ACHN (cell line): Measurements from ENCODE around the gene TBKBP1.
A peak's percentile ranks its signal among the peaks of the same experiment; 100 is the strongest.
"Not testable (repeated sequence)": the region's sequence is repeated elsewhere in the genome, so short reads cannot be mapped to it uniquely, and the experiment has no call there.

Source experiments
- DNase-seq: peaks from one replicate; pipeline ENCODE4 v3.0.0-alpha.2; 2015
- in situ Hi-C: cut with HindIII; loops from 2 replicates; pipeline ENCODE4 v1.10.0; 2017; ENCODE audit warnings: low sequenced_read_pairs, low pct_ligation_motif_present, low pct_unique_long_range_greater_than_20kb

TBKBP1 gene

DNA sequence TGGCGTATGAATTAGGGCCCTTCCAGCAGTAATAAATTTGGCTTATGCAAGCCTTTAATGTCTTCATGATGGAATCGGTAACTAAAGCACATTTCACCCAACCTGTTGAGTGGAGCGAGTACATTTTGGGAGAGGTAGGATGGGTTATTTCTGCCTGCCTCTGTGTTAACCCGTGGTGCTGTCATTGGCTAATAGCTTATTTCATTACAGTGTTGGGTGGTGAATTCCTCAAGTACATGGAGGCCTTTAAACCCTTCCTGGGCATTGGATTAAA lies 17.8 kb upstream of the TBKBP1 start:
- in situ Hi-C loops, result no loop called here
- DNase-seq, result no peak

DNA sequence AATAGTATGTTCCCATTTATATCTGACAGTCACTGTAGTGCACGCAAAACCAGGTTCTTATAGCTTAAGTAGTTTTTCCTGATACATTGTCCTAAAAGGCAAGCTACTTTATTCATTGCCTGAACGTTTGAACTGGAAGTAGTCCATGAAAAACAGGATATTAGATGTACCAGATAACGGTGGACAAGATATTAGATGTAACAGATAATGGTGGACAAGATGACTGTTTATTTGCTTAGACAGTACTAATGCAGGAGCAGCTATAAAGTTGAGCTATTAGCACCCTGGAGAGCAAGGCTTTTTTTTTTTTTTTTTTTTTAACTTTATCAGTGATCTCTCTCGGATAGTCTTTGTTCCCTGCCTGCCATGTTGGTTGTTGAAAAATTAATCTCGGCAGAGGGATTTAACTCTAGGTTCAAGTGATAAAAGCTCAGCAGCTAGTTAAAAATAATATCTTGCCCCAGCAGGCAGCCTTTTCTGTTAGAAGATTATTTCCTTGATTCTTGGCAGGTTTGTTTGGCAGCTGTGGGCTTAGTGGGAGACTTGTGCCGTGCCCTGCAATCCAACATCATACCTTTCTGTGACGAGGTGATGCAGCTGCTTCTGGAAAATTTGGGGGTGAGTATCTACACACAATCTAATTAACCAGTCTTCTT lies 17.3 kb upstream of the TBKBP1 start:
- in situ Hi-C loops, result no loop called here
- no peak for DNase-seq

- in situ Hi-C loops, result no loop called here
- DNase-seq, result no peak
These were observed 15.8 kb upstream of the TBKBP1 start for GRCh38 chr17:47678196-47678595.

DNA sequence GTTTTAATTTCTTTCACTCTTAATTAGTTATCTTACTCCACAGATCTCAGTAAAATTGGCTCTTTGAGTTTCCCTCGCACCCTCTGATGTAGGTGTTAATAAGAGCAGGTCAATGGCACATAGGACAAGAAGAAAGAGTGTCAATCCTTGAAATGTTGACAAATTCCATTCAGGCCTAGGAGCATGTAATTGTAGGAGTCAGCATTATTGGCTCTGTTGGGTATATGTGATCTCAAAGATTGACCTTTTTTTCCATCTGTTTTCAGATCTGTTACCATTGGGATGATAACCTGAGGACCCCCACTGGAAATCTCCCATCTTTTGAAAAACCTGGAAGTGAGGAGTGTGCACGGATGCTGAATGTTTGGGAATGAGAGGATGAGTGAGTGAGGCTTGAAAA lies 11.8 kb upstream of the TBKBP1 start:
- in situ Hi-C loops, result no loop called here
- no peak for DNase-seq

DNA sequence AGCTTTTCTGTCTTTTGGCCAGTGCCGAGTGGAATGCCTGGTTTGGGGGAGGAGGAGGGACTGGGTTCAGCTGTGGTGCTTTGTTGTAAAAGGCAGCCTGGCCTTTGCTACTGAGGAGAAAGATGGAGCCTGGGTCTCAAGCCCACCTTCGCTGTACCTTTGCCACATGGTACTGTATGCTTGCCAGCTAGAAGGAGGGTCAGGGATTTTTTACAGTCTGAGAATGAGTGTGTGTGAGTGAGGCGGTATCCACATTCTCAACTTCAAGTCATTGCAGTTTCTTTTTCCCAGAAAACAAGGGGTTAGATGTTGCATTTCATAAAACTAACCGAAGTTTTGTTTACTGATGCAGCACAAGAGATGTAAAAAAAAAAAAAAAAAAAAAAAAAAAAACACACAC lies 11.2 kb upstream of the TBKBP1 start:
- in situ Hi-C loops, DNase-seq: not testable (repeated sequence)

DNA sequence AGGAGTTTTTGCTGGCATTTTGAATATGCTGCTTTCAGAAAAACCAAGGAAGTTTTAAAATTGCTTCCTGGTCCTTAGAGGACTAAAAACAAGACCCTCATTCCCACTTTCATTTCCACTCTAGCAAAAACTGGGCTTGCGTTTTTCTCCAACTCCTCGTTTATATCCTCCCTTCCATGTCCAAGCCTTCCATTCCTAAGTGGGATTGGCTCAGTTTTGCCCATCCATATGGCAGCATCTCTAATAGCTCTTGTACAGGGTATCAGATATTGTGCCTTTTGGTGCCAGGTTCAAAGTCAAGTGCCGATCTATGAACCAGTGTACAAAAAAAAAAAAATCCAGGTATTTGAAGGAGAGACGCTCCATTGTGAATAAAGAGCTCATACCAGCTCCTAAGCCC lies 9.9 kb upstream of the TBKBP1 start:
- DNase-seq, result no peak
- in situ Hi-C loops, result no loop called here

DNA sequence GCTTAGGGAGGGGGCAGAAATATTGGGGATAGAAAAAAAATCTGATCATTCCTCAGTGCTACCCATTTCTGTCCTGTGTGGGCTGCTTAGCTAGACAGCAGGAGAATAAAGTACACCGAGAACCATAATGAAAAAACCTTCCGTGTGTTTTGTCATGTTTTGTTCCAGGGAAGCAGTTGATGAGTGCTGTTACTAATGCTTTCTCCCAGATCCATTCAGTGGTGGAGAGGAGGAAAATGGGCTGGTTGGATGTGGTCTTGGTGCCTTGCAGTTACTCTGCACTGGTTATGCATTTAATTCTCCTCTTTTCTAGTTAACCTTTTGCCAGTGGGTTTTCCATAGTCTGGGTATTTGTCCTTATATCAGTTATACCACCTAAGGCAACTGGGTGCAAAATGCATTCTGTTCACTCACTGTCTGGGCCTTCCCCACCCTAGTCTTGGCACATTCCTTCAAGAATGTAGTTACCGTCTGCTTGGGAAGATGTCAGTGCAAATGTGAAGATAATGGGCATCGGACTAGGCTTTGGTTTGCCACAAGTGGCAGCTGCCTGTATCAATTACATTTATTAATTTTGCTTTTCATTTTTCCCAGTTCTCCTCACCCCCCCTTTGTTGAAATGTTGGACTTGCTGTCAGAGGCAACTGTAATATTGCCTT lies 9.3 kb upstream of the TBKBP1 start:
- DNase-seq, result no peak
- in situ Hi-C loops, result no loop called here

GRCh38 chr17:47685556-47686275 lies 8.2 kb upstream of the TBKBP1 start:
- DNase-seq, result peak; percentile 40
- in situ Hi-C loops, result no loop called here

- in situ Hi-C loops, result no loop called here
- peak; percentile 84 for DNase-seq
These were observed 7.7 kb upstream of the TBKBP1 start for GRCh38 chr17:47686276-47686635.

GRCh38 chr17:47686664-47687327 lies 7.2 kb upstream of the TBKBP1 start:
- peak; percentile 40 for DNase-seq
- in situ Hi-C loops, result no loop called here

DNA sequence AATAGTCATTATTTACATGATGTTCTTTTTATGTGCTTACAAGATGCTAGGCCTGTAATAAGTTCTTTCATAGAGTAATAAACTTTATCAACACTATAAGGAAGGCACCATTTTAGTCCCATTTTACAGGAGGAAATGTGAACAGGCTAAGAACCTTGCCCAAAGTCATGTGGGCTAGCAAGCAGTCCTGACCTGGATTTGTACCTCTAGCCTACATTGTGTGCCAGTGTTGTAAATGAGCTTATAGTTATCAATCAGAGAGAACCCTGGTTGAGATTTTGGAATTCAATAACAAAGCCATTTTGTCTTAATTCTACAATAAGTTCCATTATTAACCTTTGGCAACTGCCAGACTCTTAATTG lies 6.7 kb upstream of the TBKBP1 start:
- no peak for DNase-seq
- in situ Hi-C loops, result no loop called here

- in situ Hi-C loops, result no loop called here
- DNase-seq, result peak; percentile 22
These were observed 6.2 kb upstream of the TBKBP1 start for GRCh38 chr17:47687748-47688147.

- DNase-seq, result no peak
- in situ Hi-C loops, result no loop called here
These were observed 3.8 kb upstream of the TBKBP1 start for GRCh38 chr17:47690121-47690520.

DNA sequence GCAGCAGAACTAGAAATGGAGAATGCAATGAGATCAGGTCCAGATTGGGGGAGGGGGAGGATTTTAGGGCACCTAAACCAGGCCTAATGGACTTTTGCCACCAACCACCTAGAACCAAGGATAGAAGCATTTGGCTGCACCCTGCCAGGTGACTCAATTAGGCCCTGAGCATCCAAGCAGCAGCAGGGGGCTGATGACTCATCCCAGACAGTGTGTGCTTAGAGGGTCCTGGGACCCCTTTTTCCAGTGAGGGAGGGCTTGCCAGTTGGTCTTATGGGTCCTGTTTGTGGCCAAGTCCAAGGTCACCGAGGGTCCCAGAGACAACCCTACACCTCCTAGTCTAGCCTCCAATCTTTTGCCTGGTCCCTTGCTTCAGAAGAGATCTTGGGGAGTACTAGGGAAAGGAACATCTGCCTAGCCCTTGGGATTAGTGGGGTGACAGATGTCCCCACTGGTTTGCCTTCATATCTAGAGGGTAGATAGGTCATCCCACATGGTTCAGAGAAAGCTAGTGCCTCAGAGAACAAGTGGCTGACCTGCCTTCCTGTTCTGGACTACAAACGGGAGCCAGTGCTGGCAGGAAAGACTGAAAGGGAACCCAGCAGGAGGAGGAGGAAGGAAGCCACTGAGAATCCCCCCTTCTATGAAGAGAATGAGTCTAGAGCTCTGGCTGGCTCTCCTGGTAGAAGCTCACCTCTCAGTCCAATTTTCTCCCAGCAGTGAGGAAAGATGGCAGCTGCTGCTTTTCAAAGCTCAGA lies 1.6 kb upstream of the TBKBP1 start:
- in situ Hi-C loops, result no loop called here
- no peak for DNase-seq

GRCh38 chr17:47692895-47693730 lies 848 bp upstream of the TBKBP1 start:
- DNase-seq, result no peak
- in situ Hi-C loops, result no loop called here

GRCh38 chr17:47694581-47695428 lies 844 bp downstream of the TBKBP1 start:
- peak; percentile 38 for DNase-seq
- in situ Hi-C loops, result no loop called here
